Heart left ventricle (tissue), 16 donors: ENCODE measurements around the gene SLC25A11. TPM values are rescaled to one million over a fixed set of nuclear protein-coding genes. Genes with fewer than 3 reads are reported as not detected.

Source experiments
- ATAC-seq, 4 donors: fragments of 200-7000 bp; cut with Tn5 transposase; one replicate each; pipeline ENCODE4 v1.9.1; 2020 to 2022; ENCODE audit warnings: moderate library complexity in 4 of 4, mild to moderate bottlenecking in 3 of 4, moderate number of reproducible peaks in 1 of 4
- DNase-seq, 5 donors: peaks; one replicate each; pipeline ENCODE4 v3.0.0-alpha.2; 2020
- H3K27ac ChIP-seq, 12 donors: fragments of 200-600 bp; sonication (generic) in 4 of 12; one replicate each; pipeline versions ENCODE4 v1.5.0 to v1.8.0; 2016 to 2022; ENCODE audit warnings: mild to moderate bottlenecking in 2 of 12
- H3K27me3 ChIP-seq, 9 donors: fragments of 200-600 bp; sonication (generic) in 2 of 9; one replicate each; pipeline versions ENCODE4 v1.5.1 to v1.8.0; 2016 to 2022; ENCODE audit warnings: mild to moderate bottlenecking in 3 of 9
- H3K36me3 ChIP-seq, 9 donors: fragments of 200-600 bp; sonication (generic) in 2 of 9; one replicate each; pipeline versions ENCODE4 v1.5.0 to v1.8.0; 2018 to 2022; ENCODE audit warnings: mild to moderate bottlenecking in 2 of 9
- H3K4me1 ChIP-seq, 12 donors: fragments of 200-600 bp; sonication (generic) in 4 of 12; one replicate each; pipeline versions ENCODE4 v1.5.0 to v1.8.0; 2016 to 2022; ENCODE audit warnings: mild to moderate bottlenecking in 3 of 12
- H3K4me3 ChIP-seq, 12 donors: fragments of 200-600 bp; sonication (generic) in 4 of 12; one replicate each; pipeline versions ENCODE4 v1.5.0 to v1.8.0; 2017 to 2022; ENCODE audit warnings: mild to moderate bottlenecking in 9 of 12, moderate library complexity in 4 of 12
- H3K9me3 ChIP-seq, 12 donors: fragments of 200-600 bp; sonication (generic) in 4 of 12; one replicate each; pipeline versions ENCODE4 v1.5.0 to v1.8.0; 2016 to 2022; ENCODE audit warnings: mild to moderate bottlenecking in 1 of 12
- POLR2A ChIP-seq, 2 donors: fragments of 450-650 bp; IDR thresholded peaks; one replicate each; pipeline ENCODE4 v1.6.1; 2017; ENCODE audit warnings: antibody characterized with exemption in 2 of 2, mild to moderate bottlenecking in 2 of 2, moderate library complexity in 2 of 2
- WGBS, 4 donors: extraction: QIAGEN DNeasy Blood & Tissue Kit in 2 of 4; methylation state at CpG; one replicate each; pipeline versions ENCODE4 v1.1.5 to v1.1.7; 2013 to 2018; 5-methylcytosine and 5-hydroxymethylcytosine counted together
- intact Hi-C, 10 donors: fragments of 100-400 bp; cut with DNase I; formaldehyde crosslinking; loops; one replicate each; pipeline versions ENCODE4 v1.11.1 to v1.14.2; 2022
- polyA plus RNA-seq, 2 donors: library from polyadenylated mRNA; stranded (reverse); fragments of 200-250 nt; gene quantifications; one replicate each; pipeline ENCODE4 v1.2.3, GENCODE V29; 2013
- total RNA-seq, 9 donors: library from RNA; depleted of rRNA in 2 of 9; stranded (reverse); fragments of >200 nt in 2 of 9; fragmentation: NEBNext Ultra II Directional in 3 of 9; extraction: Animal tissue kit (Norgen Biotek cat#: 25700) in 3 of 9; gene quantifications; one replicate each; pipeline versions ENCODE4 v1.1.0 to v1.2.4, GENCODE V29; 2016 to 2023
- TF ChIP-seq, protein P1 (sequence below), 12 donors: fragments of 200-600 bp; sonication (generic) in 4 of 12; IDR thresholded peaks; one replicate each; pipeline versions ENCODE4 v1.5.0 to v1.8.0; 2018 to 2022; ENCODE audit warnings: antibody characterized with exemption in 12 of 12, mild to moderate bottlenecking in 5 of 12
- donor health status: ischemic (EF 13 %, LVEDD 7.1; RV severe dilation, severe dysfunction).
- donor health status: healthy with polysubstance abuse.
- donor health status: DM: no; HTN: yes; CAD: no.
- donor health status: DM: no; HTN: no; CAD: no.
- donor health status: ischemic (EF 25% LVEDD 6.9; RV normal size, moderate dysfunction).
- donor health status: ischemic (EF 25% LVEDD 5.7; RV mildly dilated, moderate dysfunction).
- donor health status: healthy.
- donor health status: DM: yes; HTN: yes; CAD: no.
- donor health status: ischemic (EF 35%, LVEDD 5.7; RV mildly dilated, moderate dysfunction).
- donor health status: nonischemic (EF 11% LVEDD 7.7; RV severe dilation, severe dysfunction).
- donor health status: DM: yes; HTN: yes; CAD: no.
- donor health status: PGD.
- donor health status: ischemic (EF 29% LVEDD 5.4; RV normal size, mild dysfunction).
- donor health status: nonischemic (EF 23%, LVEDD 6.1; RV moderate dilation, normal function).

Gene SLC25A11
- total and polyA plus RNA-seq, 11 donors, result 136 to 282 (median 168) TPM

DNA sequence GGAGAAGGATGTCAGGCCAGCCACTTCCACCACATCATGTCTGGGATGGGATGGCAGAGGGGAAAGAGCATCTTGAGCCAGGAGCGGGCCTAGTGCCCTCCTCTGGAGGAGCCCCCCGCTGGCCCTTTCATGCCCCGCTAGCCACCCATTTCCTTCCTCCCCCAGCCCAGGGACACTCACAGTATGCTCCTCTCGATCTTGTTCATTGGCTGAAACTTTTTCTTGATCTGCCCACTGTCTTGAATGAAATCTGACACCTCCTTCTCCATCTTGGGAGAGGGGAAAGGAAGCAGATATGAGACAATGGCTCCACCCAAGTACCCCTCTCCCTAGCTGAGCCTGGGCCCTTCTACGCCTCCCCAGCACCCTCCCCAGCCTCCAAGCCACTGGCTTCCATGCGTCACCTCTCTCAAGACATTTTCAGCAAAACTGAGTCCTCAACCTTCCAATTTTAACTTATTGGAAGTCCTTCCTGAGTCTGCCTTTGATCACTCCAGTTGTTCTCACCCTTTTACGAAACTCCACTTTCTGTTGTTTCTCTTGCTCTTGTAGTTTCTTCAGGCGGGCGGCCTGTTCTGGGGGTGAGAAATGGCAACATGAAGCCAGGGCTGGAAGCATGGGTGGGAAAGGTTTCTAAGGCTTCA, 20.6 kb upstream of the SLC25A11 start:
- no peak overlapping the region for H3K4me3 ChIP-seq
- H3K9me3 ChIP-seq, result no peaks in the 10 kb centered on the region
- no peak overlapping the region for H3K27ac ChIP-seq
- H3K4me1 ChIP-seq, result peaks cover 0 to 11% (median 2%) of the 10 kb centered on the region in 12 donors
- 85 to 89% (median 88%) methylated on average over 9 of the region's 9 CpGs for WGBS, 4 donors
- no peaks in the 10 kb centered on the region for H3K27me3 ChIP-seq
- TF ChIP-seq, protein P1, sequence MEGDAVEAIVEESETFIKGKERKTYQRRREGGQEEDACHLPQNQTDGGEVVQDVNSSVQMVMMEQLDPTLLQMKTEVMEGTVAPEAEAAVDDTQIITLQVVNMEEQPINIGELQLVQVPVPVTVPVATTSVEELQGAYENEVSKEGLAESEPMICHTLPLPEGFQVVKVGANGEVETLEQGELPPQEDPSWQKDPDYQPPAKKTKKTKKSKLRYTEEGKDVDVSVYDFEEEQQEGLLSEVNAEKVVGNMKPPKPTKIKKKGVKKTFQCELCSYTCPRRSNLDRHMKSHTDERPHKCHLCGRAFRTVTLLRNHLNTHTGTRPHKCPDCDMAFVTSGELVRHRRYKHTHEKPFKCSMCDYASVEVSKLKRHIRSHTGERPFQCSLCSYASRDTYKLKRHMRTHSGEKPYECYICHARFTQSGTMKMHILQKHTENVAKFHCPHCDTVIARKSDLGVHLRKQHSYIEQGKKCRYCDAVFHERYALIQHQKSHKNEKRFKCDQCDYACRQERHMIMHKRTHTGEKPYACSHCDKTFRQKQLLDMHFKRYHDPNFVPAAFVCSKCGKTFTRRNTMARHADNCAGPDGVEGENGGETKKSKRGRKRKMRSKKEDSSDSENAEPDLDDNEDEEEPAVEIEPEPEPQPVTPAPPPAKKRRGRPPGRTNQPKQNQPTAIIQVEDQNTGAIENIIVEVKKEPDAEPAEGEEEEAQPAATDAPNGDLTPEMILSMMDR (IDR thresholded peaks at IDR 0.05), result no peak
- no peak for TF ChIP-seq POLR2A (IDR thresholded peaks at IDR 0.05)
- ATAC-seq (no peak), DNase-seq (no peak)
- intact Hi-C loops, result no loop called here
- H3K36me3 ChIP-seq, result peaks cover 3 to 63% (median 43%) of the 10 kb centered on the region in 9 donors

DNA sequence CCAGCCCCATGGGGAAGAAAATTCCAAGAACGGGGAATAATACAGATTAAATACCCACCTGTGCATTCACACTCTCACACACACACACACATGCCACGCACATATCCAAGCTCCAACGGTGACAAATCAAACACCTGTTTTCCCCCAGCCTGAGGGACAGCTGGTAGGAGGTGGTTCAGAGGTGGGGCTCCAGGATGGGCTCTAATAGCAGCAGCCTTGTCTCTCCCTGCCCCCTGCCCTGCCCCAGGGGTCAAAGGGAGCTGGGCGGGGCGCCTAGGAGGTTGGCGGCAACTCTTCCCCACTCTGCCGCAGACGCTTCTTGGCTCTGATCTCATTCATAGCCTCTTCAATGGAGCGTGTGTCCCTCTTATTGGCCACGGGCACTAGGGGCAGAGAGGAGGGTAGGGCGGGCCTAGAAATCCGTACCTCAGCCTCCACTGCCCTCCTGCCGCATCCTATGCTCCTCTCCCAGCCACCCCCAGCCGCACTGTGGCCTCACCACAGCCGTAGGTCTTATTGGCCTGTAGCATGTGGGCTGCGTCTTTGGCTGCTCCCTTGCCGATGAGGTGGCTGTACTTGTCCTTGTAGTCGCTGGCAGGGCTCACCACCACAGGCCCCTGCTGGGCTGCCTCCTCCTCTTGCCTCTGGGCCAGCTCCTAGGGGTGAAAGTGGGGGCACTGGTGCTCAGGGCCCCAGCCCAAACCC, 19.6 kb upstream of the SLC25A11 start:
- TF ChIP-seq, protein P1 (IDR thresholded peaks at IDR 0.05), result no peak
- no peak for TF ChIP-seq POLR2A (IDR thresholded peaks at IDR 0.05)
- H3K4me1 ChIP-seq, result peaks cover 0 to 10% (median 0%) of the 10 kb centered on the region in 12 donors

DNA sequence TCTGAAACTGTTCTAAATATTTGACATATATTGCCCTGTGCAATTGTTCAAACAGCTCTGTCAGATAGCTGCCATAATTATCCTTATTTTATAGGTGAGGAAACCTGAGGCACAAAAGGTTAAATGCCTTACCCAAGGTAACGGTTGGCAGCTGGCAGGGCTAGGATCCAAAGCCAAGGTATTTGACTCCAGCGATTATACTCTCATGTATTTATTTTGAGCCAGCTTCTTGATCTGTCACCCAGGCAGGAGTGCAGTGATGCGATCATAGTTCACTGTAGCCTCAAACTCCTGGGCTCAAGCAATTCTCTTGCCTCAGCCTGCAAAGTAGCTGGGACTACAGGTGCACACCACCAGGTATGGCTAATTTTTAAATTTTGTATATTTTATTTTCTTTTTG, 18.3 kb upstream of the SLC25A11 start:
- ATAC-seq, result peak in 2 of 4 donors; percentile 7 to 41
- WGBS, 4 donors, result 45 to 64% (median 57%) methylated on average over 3 of the region's 3 CpGs
- no peak for TF ChIP-seq POLR2A (IDR thresholded peaks at IDR 0.05)
- TF ChIP-seq, protein P1 (IDR thresholded peaks at IDR 0.05), result no peak
- Histone ChIP-seq H3K4me1 (peaks cover 0 to 21% (median 0%) of the 10 kb centered on the region in 12 donors), H3K27ac (peak overlapping the region in 4 of 12 donors; percentile 22 to 32 (median 26)), H3K36me3 (peaks cover 3 to 63% (median 39%) of the 10 kb centered on the region in 9 donors), H3K27me3 (no peaks in the 10 kb centered on the region), H3K4me3 (no peak overlapping the region), H3K9me3 (no peaks in the 10 kb centered on the region)
- intact Hi-C loops, result no loop called here
- DNase-seq, result no peak

More for the DNA sequence above, 19.6 kb upstream of the SLC25A11 start:
- Histone ChIP-seq H3K9me3 (no peaks in the 10 kb centered on the region), H3K27me3 (no peaks in the 10 kb centered on the region), H3K27ac (no peak overlapping the region), H3K36me3 (peaks cover 3 to 63% (median 39%) of the 10 kb centered on the region in 9 donors), H3K4me3 (no peak overlapping the region)
- peak in 1 of 4 donors; percentile 12 for ATAC-seq
- peak in 1 of 5 donors; percentile 42 for DNase-seq
- intact Hi-C loops, result no loop called here
- 82 to 89% (median 85%) methylated on average over 18 of the region's 18 CpGs for WGBS, 4 donors

DNA sequence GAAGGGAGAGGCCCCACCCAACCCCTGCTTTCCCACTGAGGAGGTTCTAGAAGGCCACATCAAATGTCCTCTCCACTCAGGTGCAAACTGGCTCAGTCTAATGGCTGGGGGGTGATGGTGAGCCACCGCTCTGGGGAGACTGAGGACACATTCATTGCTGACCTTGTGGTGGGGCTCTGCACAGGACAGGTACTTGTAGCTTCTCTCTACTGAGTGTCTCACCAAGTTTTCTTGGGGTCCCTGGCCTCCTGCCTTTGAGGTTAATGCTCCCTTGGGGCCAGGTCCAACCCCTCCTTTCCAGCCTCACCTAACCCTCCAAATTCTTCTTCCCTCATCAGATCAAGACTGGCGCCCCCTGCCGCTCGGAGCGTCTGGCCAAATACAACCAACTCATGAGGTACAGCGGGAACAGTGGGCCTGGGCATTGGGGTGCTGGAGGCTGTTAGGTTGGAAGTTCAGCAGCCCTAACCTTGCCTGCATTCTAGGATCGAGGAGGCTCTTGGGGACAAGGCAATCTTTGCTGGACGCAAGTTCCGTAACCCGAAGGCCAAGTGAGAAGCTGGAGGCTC, 16.7 kb upstream of the SLC25A11 start:
- Histone ChIP-seq H3K4me1 (peaks cover 0 to 29% (median 0%) of the 10 kb centered on the region in 12 donors), H3K27me3 (no peaks in the 10 kb centered on the region), H3K27ac (no peak overlapping the region), H3K9me3 (no peaks in the 10 kb centered on the region), H3K4me3 (no peak overlapping the region), H3K36me3 (peaks cover 3 to 55% (median 39%) of the 10 kb centered on the region in 9 donors)
- TF ChIP-seq, protein P1 (IDR thresholded peaks at IDR 0.05), result peak in 7 of 12 donors; percentile 5 to 40 (median 29)
- no peak for TF ChIP-seq POLR2A (IDR thresholded peaks at IDR 0.05)
- intact Hi-C loops, result no loop called here
- DNase-seq (peak in 2 of 5 donors; percentile 39 to 75), ATAC-seq (no peak)
- 78 to 85% (median 80%) methylated on average over 10 of the region's 10 CpGs for WGBS, 4 donors
